Stomach (tissue), 9 donors: Measurements from ENCODE around the gene RINL. TPM values are rescaled to one million over a fixed set of nuclear protein-coding genes. Genes with fewer than 3 reads are reported as not detected.
"Not testable (repeated sequence)": the region's sequence is repeated elsewhere in the genome, so short reads cannot be mapped to it uniquely, and the experiment has no call there.

ENCODE experiments used
- DNase-seq, 2 donors: peaks; one replicate each; pipeline versions ENCODE4 v3.0.0 to v3.0.0-alpha.2; 2013 to 2019
- H3K27ac ChIP-seq, 5 donors: fragments of 200-600 bp in 4 of 5; sonication (generic) in 4 of 5; one replicate each; pipeline ENCODE4 v1.5.1; 2013 to 2019; ENCODE audit warnings: mild to moderate bottlenecking in 1 of 5, moderate library complexity in 1 of 5
- H3K27me3 ChIP-seq, 3 donors: fragments of 200-600 bp; sonication (generic); one replicate each; pipeline ENCODE4 v1.5.1; 2017 to 2019; ENCODE audit warnings: mixed run types in 1 of 3
- H3K36me3 ChIP-seq, 4 donors: fragments of 200-600 bp; sonication (generic); 1 replicate in 3 of 4; 2 replicates in 1 of 4; pipeline ENCODE4 v1.5.1; 2016 to 2019
- H3K4me1 ChIP-seq, 4 donors: fragments of 200-600 bp; sonication (generic); one replicate each; pipeline ENCODE4 v1.5.1; 2016 to 2019
- H3K4me3 ChIP-seq, 4 donors: fragments of 200-600 bp; sonication (generic) in 3 of 4; one replicate each; pipeline ENCODE4 v1.5.1; 2016 to 2019; ENCODE audit warnings: mild to moderate bottlenecking in 1 of 4
- H3K9me3 ChIP-seq, 4 donors: fragments of 200-600 bp; sonication (generic); one replicate each; pipeline ENCODE4 v1.5.1; 2016 to 2019
- CTCF ChIP-seq, 7 experiments: fragments of 450-650 bp in 4 of 7; fragments of 200-600 bp in 3 of 7; sonication (generic) in 3 of 7; IDR thresholded peaks; one replicate each; pipeline ENCODE4 v1.5.1; 2016 to 2019; ENCODE audit warnings: antibody characterized with exemption in 7 of 7, control low read depth in 2 of 7, mild to moderate bottlenecking in 1 of 7
- EP300 ChIP-seq: sonication (generic); formaldehyde crosslinking; IDR thresholded peaks from one replicate; pipeline ENCODE4 v1.6.1; 2017; ENCODE audit warnings: antibody characterized with exemption
- POLR2A ChIP-seq, 4 donors: fragments of 450-650 bp; IDR thresholded peaks; one replicate each; pipeline ENCODE4 v1.6.1; 2016; ENCODE audit warnings: antibody characterized with exemption in 4 of 4, control low read depth in 2 of 4, mild to moderate bottlenecking in 1 of 4, moderate library complexity in 1 of 4
- POLR2AphosphoS5 ChIP-seq, 3 donors: sonication (generic); formaldehyde crosslinking; IDR thresholded peaks; one replicate each; pipeline ENCODE4 v1.6.1; 2016; ENCODE audit warnings: antibody characterized with exemption in 3 of 3
- WGBS, 5 donors: extraction: QIAGEN DNeasy Blood & Tissue Kit in 3 of 5; methylation state at CpG; one replicate each; pipeline versions ENCODE4 v1.1.5 to v1.1.7; 2013 to 2018; 5-methylcytosine and 5-hydroxymethylcytosine counted together
- intact Hi-C: fragments of 100-400 bp; cut with DNase I; formaldehyde crosslinking; loops from one replicate; pipeline ENCODE4 v1.15.1; 2023; ENCODE audit warnings: low total_unique reads
- polyA plus RNA-seq, 3 donors: library from polyadenylated mRNA; stranded (reverse); fragments of 200-250 nt; gene quantifications; one replicate each; pipeline ENCODE4 v1.2.3, GENCODE V29; 2013
- total RNA-seq, 5 donors: library from RNA; depleted of rRNA; stranded (reverse); fragments of >200 nt; gene quantifications; one replicate each; pipeline versions ENCODE4 v1.1.0 to v1.2.3, GENCODE V29; 2014 to 2016
- donor health status: healthy with polysubstance abuse.
- donor health status: Bipolar disorder and iron deficiency.
- donor health status: healthy.

The RINL gene
- total and polyA plus RNA-seq, 8 donors, result 1.8 to 10.0 (median 6.9) TPM; not detected in 1

GRCh38 chr19:38878575-38879399 is 712 bp upstream of the RINL start:
- Histone ChIP-seq H3K4me1 (peaks cover 4 to 21% (median 13%) of the 10 kb centered on the region in 4 donors), H3K27ac (peak overlapping the region; percentile 73 to 84 (median 81)), H3K27me3 (no peaks in the 10 kb centered on the region), H3K9me3 (no peaks in the 10 kb centered on the region), H3K36me3 (peaks cover 16 to 52% (median 49%) of the 10 kb centered on the region in 4 donors), H3K4me3 (no peak overlapping the region)
- TF ChIP-seq EP300 (no peak), CTCF (IDR thresholded peaks at IDR 0.05) (no peak), POLR2AphosphoS5 (IDR thresholded peaks at IDR 0.05) (no peak), POLR2A (IDR thresholded peaks at IDR 0.05) (no peak)
- WGBS, 5 donors, result 69 to 80% (median 73%) methylated on average over 15 to 16 of the region's 16 CpGs
- no peak for DNase-seq
- intact Hi-C loops, result no loop called here

- Histone ChIP-seq H3K4me3 (no peak overlapping the region), H3K27me3 (no peaks in the 10 kb centered on the region), H3K9me3 (no peaks in the 10 kb centered on the region), H3K27ac (no peak overlapping the region), H3K4me1 (peaks cover 4 to 21% (median 13%) of the 10 kb centered on the region in 4 donors), H3K36me3 (peaks cover 5 to 24% (median 19%) of the 10 kb centered on the region in 4 donors)
- DNase-seq, result no peak
- intact Hi-C loops, result no loop called here
- no peak for TF ChIP-seq POLR2A (IDR thresholded peaks at IDR 0.05)
- no peak for TF ChIP-seq EP300
- TF ChIP-seq CTCF (IDR thresholded peaks at IDR 0.05), result no peak
- no peak for TF ChIP-seq POLR2AphosphoS5 (IDR thresholded peaks at IDR 0.05)
- 71 to 85% (median 81%) methylated on average over 6 of the region's 6 CpGs for WGBS, 5 donors
Observed at GRCh38 chr19:38875656-38876395, 2.2 kb downstream of the RINL start.

- H3K4me3 ChIP-seq, intact Hi-C loops, H3K36me3 ChIP-seq, H3K27ac ChIP-seq, H3K27me3 ChIP-seq, H3K9me3 ChIP-seq, DNase-seq: not testable (repeated sequence)
- 81 to 96% (median 93%) methylated on average over 10 of the region's 10 CpGs for whole genome bisulfite sequencing, 5 donors
- H3K4me1 ChIP-seq, result peaks cover 11 to 36% (median 25%) of the 10 kb centered on the region in 4 donors
Observed at GRCh38 chr19:38873400-38873799, 4.7 kb downstream of the RINL start.

- peak overlapping the region in 1 of 4 donors; percentile 56 for H3K4me3 ChIP-seq
- WGBS, 5 donors, result 86 to 95% (median 90%) methylated on average over 17 to 19 of the region's 19 CpGs
- no peaks in the 10 kb centered on the region for H3K27me3 ChIP-seq
- no peak for DNase-seq
- H3K27ac ChIP-seq, result peak overlapping the region in 3 of 5 donors; percentile 28 to 74 (median 64)
- H3K36me3 ChIP-seq, result no peaks in the 10 kb centered on the region
- TF ChIP-seq POLR2AphosphoS5 (IDR thresholded peaks at IDR 0.05) (no peak), EP300 (no peak), POLR2A (IDR thresholded peaks at IDR 0.05) (no peak), CTCF (IDR thresholded peaks at IDR 0.05) (no peak)
- intact Hi-C loops, result no loop called here
- peaks cover 8 to 29% (median 21%) of the 10 kb centered on the region in 4 donors for H3K4me1 ChIP-seq
- H3K9me3 ChIP-seq, result no peaks in the 10 kb centered on the region
Observed at GRCh38 chr19:38870612-38871011, 7.5 kb downstream of the RINL start.
